Lower leg skin (tissue), 3 donors: Measurements from ENCODE around the gene GRK3.

ENCODE experiments used
- POLR2A ChIP-seq, 2 donors: fragments of 450-650 bp; IDR thresholded peaks; one replicate each; pipeline ENCODE4 v1.6.1; 2016 to 2017; ENCODE audit warnings: antibody characterized with exemption in 2 of 2, mild to moderate bottlenecking in 1 of 2, moderate library complexity in 1 of 2
- TF ChIP-seq, protein P1 (sequence below), 3 donors: fragments of 450-650 bp; IDR thresholded peaks; one replicate each; pipeline ENCODE4 v1.5.1; 2016; ENCODE audit warnings: antibody characterized with exemption in 3 of 3, mild to moderate bottlenecking in 3 of 3, moderate library complexity in 2 of 3

DNA sequence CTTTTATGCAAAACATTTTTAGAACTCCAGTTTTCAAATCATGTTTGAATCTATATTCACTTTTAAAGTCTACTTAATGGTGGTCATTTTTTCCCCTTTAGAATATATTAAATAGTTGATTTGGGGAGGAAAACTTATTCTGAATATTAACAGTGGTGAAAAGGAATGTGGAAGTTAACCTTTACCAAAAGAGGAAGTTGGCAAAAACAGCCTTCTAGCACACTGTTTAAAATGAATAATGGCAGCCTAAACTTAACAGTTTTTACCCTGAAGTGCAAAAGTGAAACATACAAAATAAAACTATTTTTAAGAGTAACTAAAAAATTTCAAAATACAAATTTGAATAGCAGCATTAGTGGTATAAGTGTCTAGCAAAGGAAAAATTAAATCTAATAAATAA, 86.4 kb downstream of the GRK3 start:
- no peak for TF ChIP-seq POLR2A (IDR thresholded peaks at IDR 0.05)
- TF ChIP-seq, protein P1, sequence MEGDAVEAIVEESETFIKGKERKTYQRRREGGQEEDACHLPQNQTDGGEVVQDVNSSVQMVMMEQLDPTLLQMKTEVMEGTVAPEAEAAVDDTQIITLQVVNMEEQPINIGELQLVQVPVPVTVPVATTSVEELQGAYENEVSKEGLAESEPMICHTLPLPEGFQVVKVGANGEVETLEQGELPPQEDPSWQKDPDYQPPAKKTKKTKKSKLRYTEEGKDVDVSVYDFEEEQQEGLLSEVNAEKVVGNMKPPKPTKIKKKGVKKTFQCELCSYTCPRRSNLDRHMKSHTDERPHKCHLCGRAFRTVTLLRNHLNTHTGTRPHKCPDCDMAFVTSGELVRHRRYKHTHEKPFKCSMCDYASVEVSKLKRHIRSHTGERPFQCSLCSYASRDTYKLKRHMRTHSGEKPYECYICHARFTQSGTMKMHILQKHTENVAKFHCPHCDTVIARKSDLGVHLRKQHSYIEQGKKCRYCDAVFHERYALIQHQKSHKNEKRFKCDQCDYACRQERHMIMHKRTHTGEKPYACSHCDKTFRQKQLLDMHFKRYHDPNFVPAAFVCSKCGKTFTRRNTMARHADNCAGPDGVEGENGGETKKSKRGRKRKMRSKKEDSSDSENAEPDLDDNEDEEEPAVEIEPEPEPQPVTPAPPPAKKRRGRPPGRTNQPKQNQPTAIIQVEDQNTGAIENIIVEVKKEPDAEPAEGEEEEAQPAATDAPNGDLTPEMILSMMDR (IDR thresholded peaks at IDR 0.05), result no peak
